GM21717 (cell line): ENCODE results near the gene ARRB2.
"Not testable (repeated sequence)": the region's sequence is repeated elsewhere in the genome, so short reads cannot be mapped to it uniquely, and the experiment has no call there.

ENCODE experiments used
- ATAC-seq: cut with Tn5 transposase; IDR thresholded peaks from one replicate; pipeline ENCODE4 v1.9.1; 2021; ENCODE audit warnings: mild to moderate bottlenecking, moderate library complexity; ENCODE audit not compliant: unreplicated experiment

ARRB2 gene

GRCh38 chr17:4709794-4710692 is at the start of gene ARRB2:
Gene ARRB2 (plus strand): TSS chr17:4710632. CDS start chr17:4710722, 90 bp downstream.
- peak; percentile 51 for ATAC-seq

DNA sequence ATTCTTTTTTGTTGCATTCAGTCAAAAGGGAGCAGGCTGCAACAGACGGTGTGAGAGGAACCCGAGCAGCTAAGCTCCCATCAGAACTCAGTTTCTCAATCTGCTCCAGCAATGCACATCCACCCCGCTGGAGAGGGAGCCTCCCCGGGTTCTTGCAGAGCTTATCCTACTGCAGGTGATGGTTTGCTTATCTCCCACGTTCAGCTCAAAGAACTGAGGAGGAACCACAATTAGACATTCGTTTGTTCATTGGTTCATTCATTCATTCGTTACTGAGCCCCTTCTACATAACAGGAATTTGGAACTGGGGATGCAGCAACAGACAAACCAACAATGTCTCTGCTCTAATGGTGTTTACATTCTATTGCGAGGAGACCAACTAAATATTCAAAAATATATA is 46.7 kb upstream of the ARRB2 start:
- ATAC-seq = no peak

DNA sequence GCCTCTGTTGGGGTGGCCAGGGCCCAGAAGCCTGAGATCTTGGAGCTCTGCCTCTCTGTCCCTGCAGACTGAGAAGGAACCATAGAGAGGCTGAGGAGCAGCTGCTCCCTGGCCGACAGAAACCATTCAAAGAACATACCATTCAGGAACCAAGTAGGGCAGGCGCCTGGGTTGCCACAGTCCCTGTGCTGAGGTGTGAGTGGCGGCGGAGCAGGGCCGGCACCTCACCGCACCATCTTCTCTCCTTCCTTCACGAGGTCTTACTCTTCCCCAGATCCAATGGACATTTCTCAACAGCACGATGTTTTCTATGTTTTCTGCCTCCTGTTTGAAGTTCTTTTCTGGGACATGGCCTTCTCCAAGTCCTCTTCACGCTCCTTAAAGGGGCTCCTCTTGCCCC is 46.2 kb upstream of the ARRB2 start:
- no peak for ATAC-seq

- ATAC-seq = no peak
Measured at GRCh38 chr17:4665027-4665426, 45.4 kb upstream of the ARRB2 start.

DNA sequence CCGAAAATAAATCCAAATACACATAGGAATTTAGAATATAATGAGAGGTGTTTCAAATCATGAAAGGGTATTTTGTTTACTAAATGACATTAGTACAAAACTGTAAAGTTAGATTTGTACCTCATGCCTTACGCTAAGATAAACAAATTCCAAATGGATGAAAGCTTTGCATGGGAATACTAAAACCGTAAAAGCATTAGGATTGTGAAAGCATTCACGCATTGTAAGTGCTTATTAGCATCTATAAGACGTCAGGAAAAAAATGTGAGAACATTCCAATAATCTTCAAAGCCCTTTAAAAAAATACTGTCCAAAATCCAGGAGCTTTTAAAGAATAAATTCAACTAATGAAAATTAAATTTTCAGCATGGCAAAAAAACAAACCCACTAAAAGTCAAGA is 44.1 kb upstream of the ARRB2 start:
- no peak for ATAC-seq

- no peak for ATAC-seq
Measured at GRCh38 chr17:4667166-4667565, 43.3 kb upstream of the ARRB2 start.

DNA sequence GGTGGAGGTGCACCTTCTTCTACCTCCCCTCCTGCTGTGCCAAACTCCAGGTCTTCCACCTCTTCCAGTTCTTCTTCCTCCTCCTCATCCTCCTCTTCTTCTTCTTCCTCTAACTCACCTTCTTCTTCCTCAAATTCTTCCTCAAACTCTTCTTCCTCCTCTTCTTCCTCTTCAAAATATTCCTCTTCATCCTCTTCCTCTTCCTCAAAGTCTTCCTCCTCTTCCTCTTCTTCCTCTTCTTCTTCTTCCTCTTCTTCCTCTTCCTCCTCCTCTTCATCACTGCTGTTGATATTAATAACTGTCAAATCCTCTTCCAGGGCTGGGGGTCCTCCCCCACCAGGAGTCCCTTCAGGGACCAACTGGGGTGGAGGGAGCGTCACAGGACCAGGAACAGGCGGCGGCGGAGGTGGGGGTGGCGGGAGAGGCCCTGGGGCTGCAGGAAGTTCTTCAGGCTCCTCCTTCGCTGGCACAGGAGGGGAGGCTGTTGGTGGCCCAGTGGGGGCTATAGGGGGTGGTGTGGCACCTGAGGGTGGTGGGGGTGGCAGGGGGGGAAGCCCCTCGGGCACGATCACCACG is 38.3 kb upstream of the ARRB2 start:
- no peak for ATAC-seq

DNA sequence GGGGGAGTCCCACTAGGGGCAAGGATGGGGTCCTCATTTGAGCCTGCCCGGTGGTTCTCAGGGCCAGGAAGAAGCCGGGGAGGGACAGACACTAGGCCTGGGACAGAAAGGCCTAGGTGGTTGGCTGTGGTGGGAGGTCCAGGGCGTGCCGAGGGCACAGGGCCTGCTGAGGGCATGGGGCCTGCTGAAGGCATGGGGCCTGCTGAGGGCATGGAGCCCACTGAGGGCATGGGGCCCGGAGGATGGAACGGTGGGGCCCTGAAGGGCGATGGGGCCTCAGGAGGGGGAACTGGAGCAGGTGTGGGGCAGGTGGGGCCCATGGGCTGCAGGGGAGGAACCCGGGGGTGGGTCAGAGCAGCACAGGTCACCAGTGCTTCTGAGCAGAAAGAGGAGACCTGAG is 37.7 kb upstream of the ARRB2 start:
- no peak for ATAC-seq

DNA sequence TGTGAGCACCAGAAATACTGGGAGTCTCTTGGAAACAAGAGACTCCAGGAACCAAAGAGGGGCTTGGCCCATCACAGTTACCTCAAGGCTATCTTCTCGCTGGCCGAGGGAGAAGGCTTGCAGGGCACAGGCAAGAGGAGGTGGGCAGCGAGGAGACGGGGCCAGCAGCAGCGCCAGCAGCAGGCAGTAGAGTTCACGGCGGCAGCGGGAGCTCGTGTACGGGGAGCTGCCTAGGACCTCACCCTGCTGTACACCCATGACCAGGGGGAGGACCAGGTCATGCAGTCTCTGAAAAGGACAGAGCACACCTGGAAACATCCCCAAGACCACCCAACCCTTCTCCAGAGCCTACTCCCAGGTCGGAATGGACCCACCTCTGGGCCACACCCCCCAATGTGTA is 37.3 kb upstream of the ARRB2 start:
- no peak for ATAC-seq

DNA sequence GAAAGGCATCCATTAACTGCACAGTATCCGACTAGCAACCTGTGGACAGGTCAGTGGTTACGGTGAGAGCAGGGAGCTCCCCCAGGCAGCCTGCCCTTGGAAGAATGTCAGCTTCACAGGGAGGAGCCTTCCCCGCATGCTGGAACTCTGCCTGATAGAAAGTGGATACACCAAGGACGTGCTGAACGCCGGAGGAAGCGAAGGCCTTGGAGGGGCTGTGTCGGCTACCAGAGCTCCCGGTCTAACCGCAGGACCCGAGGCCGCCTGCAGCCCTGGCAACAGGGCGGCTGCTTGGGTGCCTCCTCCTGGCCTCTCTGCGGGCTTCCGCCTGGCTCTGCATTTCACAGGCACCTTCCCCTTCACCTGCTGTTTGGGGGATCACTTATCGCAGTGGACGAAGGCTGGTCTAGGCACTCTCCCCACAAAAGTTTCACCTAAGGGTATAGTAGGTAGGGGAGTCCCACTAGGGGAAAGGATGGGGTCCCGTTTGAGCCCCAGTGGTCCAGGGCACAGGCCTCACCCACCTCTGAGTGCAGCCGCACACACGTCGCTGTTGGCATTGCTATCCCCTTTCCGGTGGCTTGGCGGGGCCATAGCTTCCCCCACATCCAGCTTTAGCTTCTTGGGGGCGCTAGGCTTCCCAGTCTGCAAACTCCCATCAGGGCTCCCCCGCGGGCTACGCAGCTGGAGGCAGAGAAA is 36.3 kb upstream of the ARRB2 start:
- no peak for ATAC-seq

DNA sequence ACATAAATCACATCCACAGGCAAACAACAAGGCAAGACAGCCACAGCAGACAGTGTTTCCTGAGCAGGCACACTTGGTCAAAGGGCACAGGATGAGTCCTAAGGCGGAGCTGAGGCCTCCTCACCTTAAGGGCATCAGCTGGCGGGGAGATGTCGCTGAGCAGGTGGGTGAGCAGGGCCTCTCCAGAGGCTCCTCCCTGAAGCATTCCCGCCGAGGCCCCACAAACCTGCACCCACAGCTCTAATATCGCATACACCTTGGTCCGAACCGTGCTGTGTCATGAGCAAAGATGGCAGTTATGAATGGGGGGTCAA is 35.8 kb upstream of the ARRB2 start:
- ATAC-seq = no peak

DNA sequence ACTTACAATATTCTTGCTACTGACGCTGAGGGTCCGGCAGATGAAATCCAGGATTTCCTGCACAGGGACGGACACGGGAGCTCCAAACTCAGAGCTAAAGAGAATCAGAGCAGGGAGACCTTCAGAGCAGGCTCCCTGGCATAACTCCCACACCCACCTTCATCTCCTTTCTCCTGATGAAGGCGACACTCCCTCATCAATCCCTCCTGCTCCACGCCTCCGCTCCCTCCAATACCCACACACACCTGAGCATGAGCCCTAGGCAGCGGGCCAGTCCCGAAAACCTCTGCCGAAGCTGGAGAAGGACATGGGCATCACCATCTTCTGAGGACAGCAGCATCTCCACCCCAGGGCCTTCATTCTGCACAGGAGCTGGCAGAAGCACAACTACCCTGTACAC is 34.6 kb upstream of the ARRB2 start:
- ATAC-seq = no peak

DNA sequence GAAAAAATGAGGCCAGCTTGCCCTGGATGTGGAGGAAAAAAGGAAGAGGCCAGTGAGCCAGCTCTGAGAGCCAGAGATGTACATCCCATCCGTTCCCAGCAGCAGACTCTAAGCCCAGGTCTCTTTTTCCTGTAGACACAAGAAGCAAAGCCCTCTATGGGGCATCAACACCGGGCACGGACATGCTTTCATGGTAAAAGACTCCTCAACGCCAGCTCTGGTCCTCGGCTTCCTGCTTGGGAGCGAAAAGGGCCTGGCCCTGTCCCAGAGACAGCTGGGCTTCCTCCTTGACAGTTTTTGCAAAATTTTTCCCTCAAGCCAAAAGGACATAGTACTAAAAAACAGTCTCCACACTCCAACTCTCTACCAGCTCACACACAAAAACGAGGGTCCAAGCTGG is 33.6 kb upstream of the ARRB2 start:
- no peak for ATAC-seq

- ATAC-seq = no peak
Measured at GRCh38 chr17:4678448-4679026, 31.9 kb upstream of the ARRB2 start.

DNA sequence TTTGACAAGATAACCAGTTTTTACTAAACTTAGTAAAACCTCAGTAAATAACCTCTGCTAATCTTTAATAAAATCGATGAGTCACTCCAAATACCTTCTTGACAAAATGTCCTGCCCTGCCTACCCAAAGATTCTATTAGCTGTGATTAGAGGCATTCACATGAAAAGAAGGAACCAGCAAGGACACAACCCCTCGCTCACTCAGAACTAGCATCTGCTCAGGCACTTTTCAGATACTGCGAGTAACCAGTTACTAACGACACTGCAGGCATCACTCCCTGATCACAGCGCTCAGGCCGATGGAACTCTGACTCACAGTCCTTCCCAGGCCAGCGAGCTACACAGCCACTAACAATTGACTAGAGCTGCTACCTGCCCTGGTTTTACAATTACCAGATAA is 30.8 kb upstream of the ARRB2 start:
- ATAC-seq = no peak

GRCh38 chr17:4683739-4684138 is 26.7 kb upstream of the ARRB2 start:
- not testable (repeated sequence) for ATAC-seq

GRCh38 chr17:4689872-4690271 is 20.6 kb upstream of the ARRB2 start:
- ATAC-seq = not testable (repeated sequence)

GRCh38 chr17:4690745-4691144 is 19.7 kb upstream of the ARRB2 start:
- ATAC-seq = no peak

DNA sequence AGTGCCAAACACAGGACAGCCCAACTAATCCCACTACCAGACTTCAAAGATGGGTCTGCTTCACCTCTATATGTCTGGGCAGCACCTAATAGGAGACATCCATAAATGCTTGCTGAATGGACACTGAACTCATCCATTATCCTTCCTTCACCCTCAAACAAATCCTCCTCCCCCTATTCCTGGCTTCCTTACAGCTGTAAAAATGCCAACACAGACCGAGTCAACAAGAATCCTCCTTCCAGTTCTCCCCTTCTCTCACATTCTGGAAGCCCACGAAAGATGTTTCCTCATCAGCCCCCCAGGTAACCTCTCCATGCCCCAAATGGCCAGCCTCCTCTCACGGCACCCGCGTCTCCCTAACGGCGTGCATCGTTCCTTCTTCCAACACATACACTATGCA is 18.7 kb upstream of the ARRB2 start:
- ATAC-seq = no peak

GRCh38 chr17:4693416-4693815 is 17.0 kb upstream of the ARRB2 start:
- no peak for ATAC-seq

DNA sequence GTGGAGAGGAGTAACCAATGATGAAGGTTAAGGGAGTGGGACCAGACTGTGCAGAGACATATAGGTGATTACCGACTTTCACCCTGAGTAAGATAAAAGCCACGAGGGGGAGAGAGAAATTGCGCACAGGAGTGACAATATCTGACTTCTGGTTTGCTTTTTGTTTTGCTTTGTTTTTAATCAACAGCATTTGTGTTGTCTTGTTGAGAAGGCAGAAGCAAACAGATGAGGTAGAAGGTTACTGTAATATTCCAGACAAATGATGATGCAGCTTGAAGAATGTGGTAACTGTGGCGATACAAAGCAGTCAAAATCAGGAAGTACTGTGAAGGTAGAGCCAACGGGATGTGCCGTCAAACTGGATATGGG is 14.0 kb upstream of the ARRB2 start:
- no peak for ATAC-seq
